COLO668 (cell line): ENCODE data around the gene KIAA1143.

Experiments used
- DNase-seq: peaks from one replicate; lab custom pipeline; 2025; ENCODE audit not compliant: unreplicated experiment; lab: John Stamatoyannopoulos, UW

Gene KIAA1143

GRCh38 chr3:44761424-44762169, at the start of gene KIAA1143, which contains the start of gene KIF15:
Gene KIAA1143, minus strand, starts transcription at chr3:44761619. Its CDS starts 17 bp downstream, at chr3:44761602.
Gene KIF15, plus strand, starts transcription at chr3:44761794. Its CDS starts 72 bp downstream, at chr3:44761866.
- peak; percentile 93 for DNase-seq

- no peak for DNase-seq
These were observed 44.5 kb upstream of the KIAA1143 start for GRCh38 chr3:44805960-44806359.

GRCh38 chr3:44803298-44803697, 41.9 kb upstream of the KIAA1143 start:
- no peak for DNase-seq

- no peak for DNase-seq
These were observed 40.6 kb upstream of the KIAA1143 start for GRCh38 chr3:44802011-44802410.

GRCh38 chr3:44795197-44795596, 33.8 kb upstream of the KIAA1143 start:
- DNase-seq: no peak

- no peak for DNase-seq
These were observed 21.5 kb upstream of the KIAA1143 start for GRCh38 chr3:44782891-44783290.

- DNase-seq: no peak
These were observed 10.7 kb upstream of the KIAA1143 start for GRCh38 chr3:44772099-44772442.

GRCh38 chr3:44771424-44772098, 10.1 kb upstream of the KIAA1143 start:
- no peak for DNase-seq

- DNase-seq: no peak
These were observed 2.8 kb upstream of the KIAA1143 start for GRCh38 chr3:44764248-44764647.

- DNase-seq: no peak
These were observed 1.3 kb upstream of the KIAA1143 start for GRCh38 chr3:44762690-44763089.

GRCh38 chr3:44762170-44762677, 805 bp upstream of the KIAA1143 start:
- no peak for DNase-seq

GRCh38 chr3:44761101-44761423, 357 bp downstream of the KIAA1143 start:
- DNase-seq: no peak

- no peak for DNase-seq
These were observed 26.7 kb downstream of the KIAA1143 start for GRCh38 chr3:44734646-44735168.

- peak; percentile 63 for DNase-seq
These were observed 32.0 kb downstream of the KIAA1143 start, which contains the start of gene ZNF501 for GRCh38 chr3:44729384-44729910. Gene ZNF501, plus strand, starts transcription at chr3:44729635. Its CDS starts 4,787 bp downstream, at chr3:44734422.

GRCh38 chr3:44722103-44722401, 39.4 kb downstream of the KIAA1143 start:
- no peak for DNase-seq

GRCh38 chr3:44721231-44722102, 40.0 kb downstream of the KIAA1143 start:
- no peak for DNase-seq

- DNase-seq: peak; percentile 79
These were observed 48.9 kb downstream of the KIAA1143 start, which contains the start of gene ZNF502 for GRCh38 chr3:44712455-44713075. Gene ZNF502, plus strand, starts transcription at chr3:44712660. Its CDS starts 7,602 bp downstream, at chr3:44720262.
